Fibroblast of lung (primary cell): ENCODE measurements around the gene KCTD8. TPM values are rescaled to one million over a fixed set of nuclear protein-coding genes. Genes with fewer than 3 reads are reported as not detected.

Experiments
- DNase-seq, 2 donors: peaks; one replicate each; pipeline versions ENCODE4 v3.0.0 to v3.0.0-alpha.2; 2010; ENCODE audit warnings: low read depth in 2 of 2
- H2AFZ ChIP-seq: 2 replicates; pipeline ENCODE4 v1.5.1; 2012; ENCODE audit warnings: low read length, control low read depth, inconsistent platforms
- H3K27ac ChIP-seq: 2 replicates; pipeline ENCODE4 v1.5.1; 2011; ENCODE audit warnings: low read length, control low read depth; ENCODE audit not compliant: insufficient read depth
- H3K27me3 ChIP-seq: 2 replicates; pipeline ENCODE4 v1.5.1; 2011; ENCODE audit warnings: mild to moderate bottlenecking, low read length; ENCODE audit not compliant: control insufficient read depth, insufficient read depth
- H3K36me3 ChIP-seq: 2 replicates; pipeline ENCODE4 v1.5.1; 2011; ENCODE audit warnings: low read length; ENCODE audit not compliant: control insufficient read depth, insufficient read depth
- H3K4me1 ChIP-seq: 2 replicates; pipeline ENCODE4 v1.5.1; 2011; ENCODE audit warnings: low read length; ENCODE audit not compliant: control insufficient read depth, insufficient read depth; ENCODE audit errors: extremely low read depth
- H3K4me2 ChIP-seq: 2 replicates; pipeline ENCODE4 v1.5.1; 2011; ENCODE audit warnings: low read length, control low read depth; ENCODE audit not compliant: insufficient read depth; ENCODE audit errors: extremely low read depth
- H3K4me3 ChIP-seq, 4 experiments: fragments of 200-600 bp in 1 of 4; sonication (generic) in 1 of 4; replicated peaks in 1 of 4; 2 replicates each; pipeline ENCODE4 v1.5.1; 2011 to 2016; ENCODE audit warnings: low read length in 4 of 4, low read depth in 3 of 4, mild to moderate bottlenecking in 3 of 4, control low read depth in 2 of 4, inconsistent platforms in 1 of 4, mixed read lengths in 1 of 4; ENCODE audit not compliant: insufficient read depth in 1 of 4; ENCODE audit errors: control extremely low read depth in 1 of 4
- H3K79me2 ChIP-seq: 2 replicates; pipeline ENCODE4 v1.5.1; 2012; ENCODE audit warnings: mild to moderate bottlenecking, low read length, inconsistent platforms; ENCODE audit not compliant: control insufficient read depth, insufficient read depth
- H3K9ac ChIP-seq: 2 replicates; pipeline ENCODE4 v1.5.1; 2011; ENCODE audit warnings: mild to moderate bottlenecking, low read length, control low read depth; ENCODE audit not compliant: insufficient read depth
- H3K9me3 ChIP-seq: 2 replicates; pipeline ENCODE4 v1.5.1; 2012; ENCODE audit warnings: low read depth, low read length; ENCODE audit not compliant: control insufficient read depth, insufficient read depth
- H4K20me1 ChIP-seq: 2 replicates; pipeline ENCODE4 v1.5.1; 2011; ENCODE audit warnings: low read length; ENCODE audit not compliant: control insufficient read depth, insufficient read depth; ENCODE audit errors: extremely low read depth
- EZH2 ChIP-seq: IDR thresholded peaks from 2 replicates; pipeline ENCODE4 v1.5.1; 2012; ENCODE audit warnings: low read length, control low read depth, mild to moderate bottlenecking; ENCODE audit errors: missing control alignments
- polyA plus RNA-seq, 2 donors: library from polyadenylated mRNA; depleted of rRNA in 1 of 2; stranded (reverse) in 1 of 2; unstranded in 1 of 2; fragments of >200 nt; gene quantifications; 2 replicates each; pipeline ENCODE4 v1.2.1, GENCODE V29; 2011 to 2012; ENCODE audit warnings: missing spikeins in 1 of 2
- total RNA-seq: library from RNA; depleted of rRNA; stranded (reverse); fragments of >200 nt; gene quantifications from 2 replicates; pipeline ENCODE4 v1.2.1, GENCODE V29; 2014
- TF ChIP-seq, protein P1 (sequence below), 2 donors: IDR thresholded peaks in 1 of 2; conservative IDR thresholded peaks in 1 of 2; 1 replicate in 1 of 2; 2 replicates in 1 of 2; pipeline ENCODE4 v1.5.1; 2011 to 2012; ENCODE audit warnings: low read length in 2 of 2, control low read depth in 1 of 2, inconsistent platforms in 1 of 2, low read depth in 1 of 2, mild to moderate bottlenecking in 1 of 2

KCTD8 gene
- total and polyA plus RNA-seq, 2 donors (not counting 1 experiment from before 2014, with no cell fraction given), result under 0.01 to 0.09 TPM

DNA sequence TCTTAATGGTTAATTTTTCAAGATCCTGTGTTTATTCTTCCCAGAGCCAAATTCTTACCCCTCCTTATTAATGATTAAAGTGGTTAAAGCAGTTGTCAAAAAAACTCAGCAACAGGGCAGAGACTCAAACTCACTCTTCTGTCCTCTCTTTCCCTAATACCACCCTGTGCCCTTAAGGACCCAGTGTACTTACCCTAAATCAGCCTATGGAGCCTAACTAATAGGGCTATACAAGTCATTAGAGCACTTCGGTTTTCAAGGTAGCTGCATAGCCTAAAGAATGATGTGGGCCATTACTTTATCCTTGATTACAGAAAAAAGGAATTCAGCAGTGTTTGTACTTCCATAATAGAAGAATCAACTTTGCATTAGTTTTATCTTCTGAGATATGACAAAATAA lies 216.3 kb downstream of the KCTD8 start:
- Histone ChIP-seq H3K4me2 (no peak overlapping the region), H3K9me3 (no peaks in the 10 kb centered on the region), H3K9ac (no peak overlapping the region), H3K36me3 (no peaks in the 10 kb centered on the region), H3K27me3 (no peaks in the 10 kb centered on the region), H2AFZ (no peak overlapping the region), H3K27ac (no peak overlapping the region), H3K4me1 (no peaks in the 10 kb centered on the region), H3K79me2 (no peaks in the 10 kb centered on the region), H3K4me3 (no peak overlapping the region), H4K20me1 (no peaks in the 10 kb centered on the region)
- DNase-seq, result no peak
- TF ChIP-seq EZH2, result no peak
- TF ChIP-seq, protein P1, sequence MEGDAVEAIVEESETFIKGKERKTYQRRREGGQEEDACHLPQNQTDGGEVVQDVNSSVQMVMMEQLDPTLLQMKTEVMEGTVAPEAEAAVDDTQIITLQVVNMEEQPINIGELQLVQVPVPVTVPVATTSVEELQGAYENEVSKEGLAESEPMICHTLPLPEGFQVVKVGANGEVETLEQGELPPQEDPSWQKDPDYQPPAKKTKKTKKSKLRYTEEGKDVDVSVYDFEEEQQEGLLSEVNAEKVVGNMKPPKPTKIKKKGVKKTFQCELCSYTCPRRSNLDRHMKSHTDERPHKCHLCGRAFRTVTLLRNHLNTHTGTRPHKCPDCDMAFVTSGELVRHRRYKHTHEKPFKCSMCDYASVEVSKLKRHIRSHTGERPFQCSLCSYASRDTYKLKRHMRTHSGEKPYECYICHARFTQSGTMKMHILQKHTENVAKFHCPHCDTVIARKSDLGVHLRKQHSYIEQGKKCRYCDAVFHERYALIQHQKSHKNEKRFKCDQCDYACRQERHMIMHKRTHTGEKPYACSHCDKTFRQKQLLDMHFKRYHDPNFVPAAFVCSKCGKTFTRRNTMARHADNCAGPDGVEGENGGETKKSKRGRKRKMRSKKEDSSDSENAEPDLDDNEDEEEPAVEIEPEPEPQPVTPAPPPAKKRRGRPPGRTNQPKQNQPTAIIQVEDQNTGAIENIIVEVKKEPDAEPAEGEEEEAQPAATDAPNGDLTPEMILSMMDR (conservative IDR thresholded peaks at IDR 0.05 in 1 of 2, IDR thresholded peaks at IDR 0.05 in 1 of 2; ENCODE audit: low read depth in 1 of 2, low read length in 2 of 2), result no peak

DNA sequence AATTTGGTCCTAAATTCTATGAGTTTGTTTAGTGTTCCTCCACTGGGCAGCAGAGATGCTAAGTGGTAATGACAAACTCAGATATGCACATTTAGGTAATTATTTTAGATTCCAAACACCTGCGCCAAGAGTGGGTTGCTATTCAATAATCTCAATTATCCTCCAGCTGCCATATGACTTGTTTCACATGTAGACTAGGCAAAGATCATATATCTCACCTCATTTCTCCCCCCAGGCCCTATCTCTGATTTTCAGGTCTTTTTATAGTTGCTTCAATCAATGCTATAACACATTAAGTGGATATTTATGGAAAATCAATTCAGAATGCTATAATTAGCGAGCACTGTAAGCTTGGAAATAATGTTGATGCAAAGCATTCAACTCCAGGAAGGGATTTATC lies 217.6 kb downstream of the KCTD8 start:
- Histone ChIP-seq H3K36me3 (no peaks in the 10 kb centered on the region), H3K9me3 (no peaks in the 10 kb centered on the region), H3K27me3 (no peaks in the 10 kb centered on the region), H3K4me1 (no peaks in the 10 kb centered on the region), H4K20me1 (no peaks in the 10 kb centered on the region), H3K27ac (no peak overlapping the region), H3K9ac (no peak overlapping the region), H2AFZ (no peak overlapping the region), H3K4me2 (no peak overlapping the region), H3K4me3 (no peak overlapping the region), H3K79me2 (no peaks in the 10 kb centered on the region)
- DNase-seq, result no peak
- TF ChIP-seq EZH2, result no peak
- TF ChIP-seq, protein P1 (conservative IDR thresholded peaks at IDR 0.05 in 1 of 2, IDR thresholded peaks at IDR 0.05 in 1 of 2; ENCODE audit: low read depth in 1 of 2, low read length in 2 of 2), result no peak

DNA sequence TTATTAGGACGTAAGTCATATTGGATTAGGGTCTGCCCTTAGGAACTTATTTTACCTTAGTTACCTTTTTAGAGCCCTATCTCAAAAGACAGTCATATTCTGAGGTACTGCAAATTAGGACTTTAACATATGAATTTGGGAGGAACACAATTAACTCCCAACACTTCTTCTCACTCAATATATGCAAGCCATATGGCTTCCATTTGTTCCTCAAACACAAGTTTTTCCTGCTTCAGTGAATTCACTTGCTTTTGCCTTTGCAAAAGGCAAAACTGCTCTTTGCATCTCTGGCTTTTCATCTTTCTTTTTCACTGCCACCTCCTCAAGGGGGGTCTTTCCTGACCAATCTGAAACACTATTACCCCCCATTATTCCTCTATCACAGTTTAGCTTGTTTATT lies 220.3 kb downstream of the KCTD8 start:
- H4K20me1 ChIP-seq, result no peaks in the 10 kb centered on the region
- H3K27ac ChIP-seq, result no peak overlapping the region
- TF ChIP-seq, protein P1 (conservative IDR thresholded peaks at IDR 0.05 in 1 of 2, IDR thresholded peaks at IDR 0.05 in 1 of 2; ENCODE audit: low read depth in 1 of 2, low read length in 2 of 2), result no peak
- no peak for TF ChIP-seq EZH2
- H3K79me2 ChIP-seq, result no peaks in the 10 kb centered on the region
- no peaks in the 10 kb centered on the region for H3K4me1 ChIP-seq
- no peaks in the 10 kb centered on the region for H3K27me3 ChIP-seq
- H3K9me3 ChIP-seq, result no peaks in the 10 kb centered on the region
- H3K4me2 ChIP-seq, result no peak overlapping the region
- no peaks in the 10 kb centered on the region for H3K36me3 ChIP-seq
- H3K4me3 ChIP-seq, result no peak overlapping the region
- H3K9ac ChIP-seq, result no peak overlapping the region
- no peak overlapping the region for H2AFZ ChIP-seq
- DNase-seq, result no peak
